NCI-H1105 (cell line): Measurements from ENCODE around the gene FHIT.
"Not testable (repeated sequence)": the region's sequence is repeated elsewhere in the genome, so short reads cannot be mapped to it uniquely, and the experiment has no call there.

ENCODE experiments used
- DNase-seq: peaks from one replicate; lab custom pipeline; 2025; lab: John Stamatoyannopoulos, UW

FHIT gene

GRCh38 chr3:59934560-59934959 is 1316.7 kb downstream of the FHIT start:
- DNase-seq = not testable (repeated sequence)

GRCh38 chr3:59930170-59930569 is 1321.1 kb downstream of the FHIT start:
- DNase-seq = no peak

GRCh38 chr3:59927056-59927455 is 1324.2 kb downstream of the FHIT start:
- no peak for DNase-seq

- no peak for DNase-seq
These were observed 1325.3 kb downstream of the FHIT start for GRCh38 chr3:59925946-59926345.

GRCh38 chr3:59922192-59922591 is 1329.1 kb downstream of the FHIT start:
- no peak for DNase-seq

- DNase-seq = no peak
These were observed 1330.4 kb downstream of the FHIT start for GRCh38 chr3:59920822-59921221.

- DNase-seq = no peak
These were observed 1331.7 kb downstream of the FHIT start for GRCh38 chr3:59919586-59919985.

- no peak for DNase-seq
These were observed 1337.0 kb downstream of the FHIT start for GRCh38 chr3:59914251-59914650.

GRCh38 chr3:59913645-59914044 is 1337.6 kb downstream of the FHIT start:
- DNase-seq = no peak

GRCh38 chr3:59908701-59909100 is 1342.6 kb downstream of the FHIT start:
- DNase-seq = no peak

GRCh38 chr3:59908280-59908679 is 1343.0 kb downstream of the FHIT start:
- DNase-seq = no peak

GRCh38 chr3:59904296-59904695 is 1347.0 kb downstream of the FHIT start:
- no peak for DNase-seq

- DNase-seq = no peak
These were observed 1352.2 kb downstream of the FHIT start for GRCh38 chr3:59899061-59899460.

GRCh38 chr3:59895972-59896371 is 1355.3 kb downstream of the FHIT start:
- no peak for DNase-seq

- no peak for DNase-seq
These were observed 1356.7 kb downstream of the FHIT start for GRCh38 chr3:59894425-59895121.

GRCh38 chr3:59890639-59891038 is 1360.6 kb downstream of the FHIT start:
- no peak for DNase-seq

GRCh38 chr3:59886790-59887189 is 1364.5 kb downstream of the FHIT start:
- DNase-seq = no peak

GRCh38 chr3:59885899-59886400 is 1365.3 kb downstream of the FHIT start:
- no peak for DNase-seq

- DNase-seq = no peak
These were observed 1366.2 kb downstream of the FHIT start for GRCh38 chr3:59885101-59885500.

GRCh38 chr3:59884409-59884808 is 1366.8 kb downstream of the FHIT start:
- no peak for DNase-seq

- no peak for DNase-seq
These were observed 1368.5 kb downstream of the FHIT start for GRCh38 chr3:59882746-59883145.

GRCh38 chr3:59880717-59881116 is 1370.5 kb downstream of the FHIT start:
- no peak for DNase-seq

GRCh38 chr3:59879031-59879581 is 1372.1 kb downstream of the FHIT start:
- no peak for DNase-seq

GRCh38 chr3:59878038-59878427 is 1373.2 kb downstream of the FHIT start:
- no peak for DNase-seq
